HFFc6 (cell line): ENCODE measurements around the gene SAT1. TPM values are rescaled to one million over a fixed set of nuclear protein-coding genes. Genes with fewer than 3 reads are reported as not detected.

Experiments
- DNase-seq: peaks from one replicate; pipeline ENCODE4 v3.0.0-alpha.2; 2018
- H3K27ac Mint-ChIP-seq: 2 replicates; pipeline ENCODE4 v1.8.0; 2020; ENCODE audit warnings: mild to moderate bottlenecking, mixed read lengths
- H3K27me3 Mint-ChIP-seq: 2 replicates; pipeline ENCODE4 v1.8.0; 2021; ENCODE audit warnings: mild to moderate bottlenecking, moderate library complexity, mixed read lengths; ENCODE audit not compliant: insufficient read depth
- H3K36me3 Mint-ChIP-seq: 2 replicates; pipeline ENCODE4 v1.8.0; 2021; ENCODE audit warnings: low read depth, mixed read lengths
- H3K4me1 Mint-ChIP-seq: 2 replicates; pipeline ENCODE4 v1.8.0; 2020; ENCODE audit warnings: low read depth, mixed read lengths
- H3K4me3 Mint-ChIP-seq: 2 replicates; pipeline ENCODE4 v1.8.0; 2020; ENCODE audit warnings: mild to moderate bottlenecking, moderate library complexity, mixed read lengths
- H3K9me3 Mint-ChIP-seq: 2 replicates; pipeline ENCODE4 v1.8.0; 2020; ENCODE audit warnings: mild to moderate bottlenecking, mixed read lengths
- total RNA-seq, 6 experiments: library from RNA; stranded (reverse); fragmentation: NEBNext Ultra II Directional; extraction: Animal tissue kit (Norgen Biotek cat#: 25700); gene quantifications; 2 replicates in 1 of 6; 3 replicates in 5 of 6; pipeline ENCODE4 v1.2.3, GENCODE V29; 2021
- TF ChIP-seq, protein P1 (sequence below): fragments of 200-600 bp; sonication (generic); IDR thresholded peaks from 2 replicates; pipeline ENCODE4 v1.5.0; 2021; ENCODE audit warnings: antibody characterized with exemption, mild to moderate bottlenecking

SAT1 gene
- total RNA-seq, 6 experiments from 2014 or later, result 65.4 to 79.0 (median 75.3) TPM

DNA sequence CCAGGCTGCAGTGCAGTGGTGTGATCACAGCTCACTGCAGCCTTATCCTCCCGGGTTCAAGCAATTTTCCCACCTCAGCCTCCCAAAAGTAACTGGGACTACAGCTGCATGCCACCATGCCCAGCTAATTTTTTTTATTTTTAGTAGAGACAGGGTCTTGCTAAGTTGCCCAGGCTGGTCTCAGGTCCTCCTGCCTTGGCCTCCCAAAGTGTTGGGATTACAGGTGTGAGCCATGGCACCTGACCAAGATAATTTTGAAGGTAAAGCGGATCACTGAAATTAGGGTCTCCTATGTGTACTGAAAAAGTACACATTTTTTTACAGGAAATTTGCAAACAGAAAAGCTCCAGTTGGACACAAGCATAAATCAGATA is 4.8 kb downstream of the SAT1 start:
- peaks cover 7% of the 10 kb centered on the region; the same call in 1 of the 2 replicates for H3K27me3 Mint-ChIP-seq
- peaks cover 10% of the 10 kb centered on the region; the same call in 1 of the 2 replicates for H3K9me3 Mint-ChIP-seq
- TF ChIP-seq, protein P1, sequence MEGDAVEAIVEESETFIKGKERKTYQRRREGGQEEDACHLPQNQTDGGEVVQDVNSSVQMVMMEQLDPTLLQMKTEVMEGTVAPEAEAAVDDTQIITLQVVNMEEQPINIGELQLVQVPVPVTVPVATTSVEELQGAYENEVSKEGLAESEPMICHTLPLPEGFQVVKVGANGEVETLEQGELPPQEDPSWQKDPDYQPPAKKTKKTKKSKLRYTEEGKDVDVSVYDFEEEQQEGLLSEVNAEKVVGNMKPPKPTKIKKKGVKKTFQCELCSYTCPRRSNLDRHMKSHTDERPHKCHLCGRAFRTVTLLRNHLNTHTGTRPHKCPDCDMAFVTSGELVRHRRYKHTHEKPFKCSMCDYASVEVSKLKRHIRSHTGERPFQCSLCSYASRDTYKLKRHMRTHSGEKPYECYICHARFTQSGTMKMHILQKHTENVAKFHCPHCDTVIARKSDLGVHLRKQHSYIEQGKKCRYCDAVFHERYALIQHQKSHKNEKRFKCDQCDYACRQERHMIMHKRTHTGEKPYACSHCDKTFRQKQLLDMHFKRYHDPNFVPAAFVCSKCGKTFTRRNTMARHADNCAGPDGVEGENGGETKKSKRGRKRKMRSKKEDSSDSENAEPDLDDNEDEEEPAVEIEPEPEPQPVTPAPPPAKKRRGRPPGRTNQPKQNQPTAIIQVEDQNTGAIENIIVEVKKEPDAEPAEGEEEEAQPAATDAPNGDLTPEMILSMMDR, result no peak
- H3K4me3 Mint-ChIP-seq, result no peak overlapping the region
- peaks cover 24% of the 10 kb centered on the region for H3K36me3 Mint-ChIP-seq
- no peak overlapping the region for H3K27ac Mint-ChIP-seq
- H3K4me1 Mint-ChIP-seq, result peaks cover 24% of the 10 kb centered on the region
- no peak for DNase-seq

DNA sequence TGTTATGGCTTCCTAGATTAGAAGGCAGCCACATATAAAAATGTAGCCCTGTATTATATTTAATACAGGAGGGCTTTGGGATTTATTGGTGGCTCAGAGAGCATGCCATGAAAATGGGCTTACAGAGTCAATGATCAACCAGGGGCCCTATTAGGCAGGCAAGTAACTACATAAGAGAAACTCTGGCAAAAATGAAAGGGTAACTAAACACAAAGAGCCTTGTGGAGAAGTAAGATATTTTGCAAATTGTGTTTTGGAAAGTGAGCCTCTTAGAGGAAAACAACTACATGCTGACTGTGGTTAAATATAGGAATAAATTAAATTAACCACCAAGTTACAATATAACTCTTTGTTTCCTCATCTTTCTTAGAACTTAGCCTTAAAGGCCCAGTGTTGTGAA is 5.5 kb downstream of the SAT1 start:
- TF ChIP-seq, protein P1, result no peak
- peaks cover 29% of the 10 kb centered on the region for H3K4me1 Mint-ChIP-seq
- H3K4me3 Mint-ChIP-seq, result no peak overlapping the region; the same call in 1 of the 2 replicates
- no peak for DNase-seq
- peaks cover 10% of the 10 kb centered on the region; the same call in 1 of the 2 replicates for H3K9me3 Mint-ChIP-seq
- H3K36me3 Mint-ChIP-seq, result peaks cover 24% of the 10 kb centered on the region
- H3K27ac Mint-ChIP-seq, result no peak overlapping the region
- 0 out of 2 replicates have a peak, but pooled peaks cover under 1% of the 10 kb centered on the region for H3K27me3 Mint-ChIP-seq

DNA sequence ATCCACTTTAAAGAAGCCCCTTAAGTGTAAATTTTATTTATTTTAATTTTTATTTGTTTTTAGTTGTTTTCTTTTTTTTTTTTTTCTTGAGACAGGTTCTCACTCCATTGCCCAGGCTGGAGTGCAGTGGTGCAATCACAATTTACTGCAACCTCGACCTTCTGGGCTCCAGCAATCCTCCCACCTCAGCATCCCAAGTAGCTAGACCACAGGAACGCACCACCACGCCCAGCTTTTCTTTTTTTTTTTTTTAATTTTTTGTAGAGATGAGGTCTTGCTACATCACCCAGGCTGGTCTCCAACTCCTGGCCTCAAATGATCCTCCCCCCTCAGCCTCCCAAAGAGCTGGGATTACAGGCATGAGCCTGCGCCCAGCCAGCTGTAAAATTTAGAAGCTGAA is 6.0 kb downstream of the SAT1 start:
- TF ChIP-seq, protein P1, result no peak
- Mint-ChIP-seq H3K27ac (no peak overlapping the region), H3K4me3 (no peak overlapping the region), H3K36me3 (peaks cover 19% of the 10 kb centered on the region), H3K27me3 (no peaks in the 10 kb centered on the region), H3K9me3 (peaks cover 6% of the 10 kb centered on the region; the same call in 1 of the 2 replicates), H3K4me1 (peaks cover 25% of the 10 kb centered on the region)
- DNase-seq, result no peak

DNA sequence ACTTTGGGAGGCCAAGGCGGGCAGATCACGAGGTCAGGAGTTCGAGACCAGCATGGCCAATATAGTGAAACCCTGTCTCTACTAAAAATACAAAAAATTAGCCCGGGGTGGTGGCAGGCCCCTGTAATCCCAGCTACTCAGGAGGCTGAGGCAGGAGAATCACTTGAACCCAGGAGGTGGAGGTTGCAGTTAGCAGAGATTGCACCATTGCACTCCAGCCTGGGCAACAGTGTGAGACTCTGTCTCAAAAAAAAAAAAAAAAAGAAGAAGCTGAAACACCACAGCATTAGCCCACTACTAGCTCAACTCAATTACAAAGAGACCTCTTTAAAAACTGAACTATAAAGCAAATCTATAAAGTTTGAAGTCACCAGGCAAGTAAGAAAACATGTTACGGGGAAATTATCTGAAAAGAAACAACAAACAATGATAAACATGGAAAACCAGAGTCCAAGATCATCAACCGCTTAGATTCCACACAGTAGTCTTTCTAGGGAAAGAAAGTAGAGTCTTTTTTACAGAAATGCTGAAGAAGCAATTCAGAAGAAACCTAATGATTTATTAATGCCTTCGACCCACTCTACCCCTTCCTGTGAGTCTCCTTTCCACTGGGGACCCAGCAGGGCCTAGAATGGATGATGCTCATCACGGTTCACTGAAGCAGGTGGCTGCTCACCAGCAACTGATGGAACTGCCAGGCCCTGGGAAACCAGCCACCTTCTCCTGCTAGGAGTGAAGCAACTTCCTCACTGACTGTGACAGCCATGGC is 6.6 kb downstream of the SAT1 start:
- TF ChIP-seq, protein P1, result no peak
- no peaks in the 10 kb centered on the region for H3K27me3 Mint-ChIP-seq
- no peak overlapping the region for H3K4me3 Mint-ChIP-seq
- H3K9me3 Mint-ChIP-seq, result no peaks in the 10 kb centered on the region
- DNase-seq, result no peak
- no peak overlapping the region for H3K27ac Mint-ChIP-seq
- peaks cover 19% of the 10 kb centered on the region for H3K4me1 Mint-ChIP-seq
- H3K36me3 Mint-ChIP-seq, result peaks cover 13% of the 10 kb centered on the region

GRCh38 chrX:23790155-23790497 is 7.2 kb downstream of the SAT1 start:
- Mint-ChIP-seq H3K27me3 (no peaks in the 10 kb centered on the region), H3K4me3 (no peak overlapping the region), H3K9me3 (no peaks in the 10 kb centered on the region), H3K36me3 (peaks cover 8% of the 10 kb centered on the region), H3K27ac (no peak overlapping the region), H3K4me1 (peaks cover 13% of the 10 kb centered on the region)
- DNase-seq, result no peak
- TF ChIP-seq, protein P1, result no peak
